H1 (cell line): ENCODE data around the gene UMODL1. TPM values are rescaled to one million over a fixed set of nuclear protein-coding genes. Genes with fewer than 3 reads are reported as not detected.

Experiments
- CTCF ChIA-PET: fragments of 300-600 bp; sonication (Branson Sonifier 250); formaldehyde crosslinking; loops from one replicate; lab custom pipeline; 2021; ENCODE audit not compliant: partially characterized antibody; lab: Charles Lee
- POLR2A ChIA-PET: fragments of 300-600 bp; sonication (Branson Sonifier 250); formaldehyde crosslinking; loops from one replicate; lab custom pipeline; 2021; ENCODE audit warnings: inconsistent platforms; ENCODE audit not compliant: partially characterized antibody; lab: Charles Lee
- DNase-seq, 2 experiments: peaks; one replicate each; pipeline versions ENCODE4 v3.0.0 to v3.0.0-alpha.2; 2010 to 2022; ENCODE audit warnings: low spot score in 2 of 2, low read depth in 1 of 2, mixed read lengths in 1 of 2
- FAIRE-seq: peaks from 2 replicates; lab custom pipeline; 2011; peaks lifted over from hg19 to GRCh38; lab: Jason Lieb, UNC
- H2AFZ ChIP-seq: 2 replicates; pipeline ENCODE4 v1.8.1; 2012; ENCODE audit warnings: low read length, inconsistent platforms
- H2AK5ac ChIP-seq: 2 replicates; pipeline ENCODE4 v1.6.1; 2013; ENCODE audit warnings: low read depth, low read length
- H2BK120ac ChIP-seq: replicated peaks from 2 replicates; pipeline ENCODE3; 2013; ENCODE audit warnings: low read depth, low read length, inconsistent platforms
- H2BK12ac ChIP-seq: 2 replicates; pipeline ENCODE4 v1.6.1; 2013; ENCODE audit warnings: low read depth, low read length
- H2BK15ac ChIP-seq: 2 replicates; pipeline ENCODE4 v1.6.1; 2013; ENCODE audit warnings: low read length
- H2BK20ac ChIP-seq: 2 replicates; pipeline ENCODE4 v1.6.1; 2013; ENCODE audit warnings: low read length
- H2BK5ac ChIP-seq: 2 replicates; pipeline ENCODE4 v1.6.1; 2013; ENCODE audit warnings: low read depth, low read length
- H3K14ac ChIP-seq: 2 replicates; pipeline ENCODE4 v1.6.1; 2013; ENCODE audit warnings: inconsistent platforms; ENCODE audit not compliant: insufficient read length
- H3K18ac ChIP-seq: 2 replicates; pipeline ENCODE4 v1.6.1; 2013; ENCODE audit warnings: low read length; ENCODE audit errors: extremely low read depth
- H3K23ac ChIP-seq: 2 replicates; pipeline ENCODE4 v1.6.1; 2013; ENCODE audit warnings: inconsistent platforms; ENCODE audit not compliant: insufficient read length
- H3K23me2 ChIP-seq: 2 replicates; pipeline ENCODE4 v1.6.1; 2013; ENCODE audit warnings: low read depth, low read length
- H3K27ac ChIP-seq: 2 replicates; pipeline ENCODE4 v1.6.1; 2011; ENCODE audit warnings: low read depth, low read length, inconsistent platforms
- H3K27me3 ChIP-seq, 4 experiments: replicated peaks in 1 of 4; 1 replicate in 1 of 4; 2 replicates in 3 of 4; pipeline versions ENCODE4 v1.6.1 to v1.8.1; 2011 to 2013; ENCODE audit warnings: low read length in 3 of 4, mild to moderate bottlenecking in 3 of 4, inconsistent platforms in 2 of 4, mixed read lengths in 2 of 4, moderate library complexity in 1 of 4; ENCODE audit not compliant: control insufficient read depth in 3 of 4, insufficient read depth in 3 of 4; ENCODE audit errors: extremely low read depth in 1 of 4
- H3K36me3 ChIP-seq, 4 experiments: 2 replicates each; pipeline versions ENCODE4 v1.6.1 to v1.8.1; 2011 to 2013; ENCODE audit warnings: mild to moderate bottlenecking in 4 of 4, low read length in 3 of 4, moderate library complexity in 2 of 4, control low read depth in 1 of 4, inconsistent platforms in 1 of 4; ENCODE audit not compliant: insufficient read depth in 4 of 4, control insufficient read depth in 2 of 4
- H3K4ac ChIP-seq: replicated peaks from 2 replicates; pipeline ENCODE3; 2013; ENCODE audit warnings: low read length, low read depth, mixed read lengths, inconsistent platforms; ENCODE audit not compliant: insufficient read length
- H3K4me1 ChIP-seq, 4 experiments: replicated peaks in 1 of 4; 1 replicate in 1 of 4; 2 replicates in 3 of 4; pipeline versions ENCODE4 v1.6.1 to v1.8.1; 2011 to 2013; ENCODE audit warnings: low read length in 3 of 4, inconsistent platforms in 2 of 4, mixed read lengths in 1 of 4; ENCODE audit not compliant: insufficient read depth in 4 of 4, control insufficient read depth in 3 of 4
- H3K4me2 ChIP-seq, 2 experiments: 2 replicates each; pipeline versions ENCODE4 v1.6.1 to v1.8.1; 2011 to 2013; ENCODE audit warnings: low read depth in 2 of 2, low read length in 2 of 2, control low read depth in 1 of 2, inconsistent platforms in 1 of 2, mild to moderate bottlenecking in 1 of 2; ENCODE audit not compliant: insufficient read depth in 1 of 2
- H3K4me3 ChIP-seq, 4 experiments: fragments of 200-600, 300-600 bp in 1 of 4; sonication (generic), shearing (Covaris generic), sonication (Bioruptor Twin) in 1 of 4; 2 replicates each; pipeline versions ENCODE4 v1.5.1 to v1.8.1; 2011 to 2016; ENCODE audit warnings: low read length in 4 of 4, low read depth in 3 of 4, control low read depth in 2 of 4, inconsistent platforms in 2 of 4, mild to moderate bottlenecking in 2 of 4, mixed read lengths in 1 of 4, moderate library complexity in 1 of 4; ENCODE audit not compliant: insufficient read depth in 2 of 4; ENCODE audit errors: extremely low read depth in 1 of 4
- H3K56ac ChIP-seq: replicated peaks from 2 replicates; pipeline ENCODE3; 2013; ENCODE audit warnings: low read depth, mild to moderate bottlenecking, mixed read lengths, low read length, inconsistent platforms; ENCODE audit not compliant: insufficient read length
- H3K79me1 ChIP-seq: 2 replicates; pipeline ENCODE4 v1.6.1; 2013; ENCODE audit warnings: low read depth, low read length, control low read depth
- H3K79me2 ChIP-seq, 2 experiments: 2 replicates each; pipeline versions ENCODE4 v1.6.1 to v1.8.1; 2012 to 2013; ENCODE audit warnings: low read length in 2 of 2, mild to moderate bottlenecking in 2 of 2, inconsistent platforms in 1 of 2; ENCODE audit not compliant: insufficient read depth in 2 of 2, control insufficient read depth in 1 of 2
- H3K9ac ChIP-seq, 4 experiments: replicated peaks in 1 of 4; 1 replicate in 1 of 4; 2 replicates in 3 of 4; pipeline versions ENCODE4 v1.6.1 to v1.8.1; 2011 to 2013; ENCODE audit warnings: low read depth in 3 of 4, low read length in 3 of 4, control low read depth in 2 of 4, mild to moderate bottlenecking in 2 of 4, moderate library complexity in 2 of 4, inconsistent platforms in 1 of 4; ENCODE audit errors: extremely low read depth in 1 of 4
- H3K9me3 ChIP-seq, 2 experiments: 2 replicates each; pipeline versions ENCODE4 v1.6.1 to v1.8.1; 2012 to 2013; ENCODE audit warnings: mild to moderate bottlenecking in 2 of 2, moderate library complexity in 2 of 2, control low read depth in 1 of 2, inconsistent platforms in 1 of 2, low read depth in 1 of 2, low read length in 1 of 2, mixed read lengths in 1 of 2; ENCODE audit not compliant: insufficient read depth in 2 of 2
- H4K20me1 ChIP-seq, 2 experiments: replicated peaks in 1 of 2; 2 replicates each; pipeline versions ENCODE3 to v1.8.1; 2011 to 2013; ENCODE audit warnings: inconsistent platforms in 2 of 2, low read length in 2 of 2, mild to moderate bottlenecking in 1 of 2; ENCODE audit not compliant: insufficient read depth in 2 of 2, control insufficient read depth in 1 of 2
- H4K5ac ChIP-seq: 2 replicates; pipeline ENCODE4 v1.6.1; 2013; ENCODE audit warnings: low read length, low read depth, mixed read lengths, inconsistent platforms; ENCODE audit not compliant: insufficient read length
- H4K8ac ChIP-seq: 2 replicates; pipeline ENCODE4 v1.8.0; 2013; ENCODE audit warnings: mild to moderate bottlenecking, moderate library complexity, low read length, inconsistent platforms; ENCODE audit not compliant: insufficient read depth; ENCODE audit errors: extremely low read depth
- H4K91ac ChIP-seq: replicated peaks from 2 replicates; pipeline ENCODE3; 2013; ENCODE audit warnings: low read length, mixed read lengths, inconsistent platforms; ENCODE audit not compliant: insufficient read length
- CHD1 ChIP-seq: IDR thresholded peaks from 2 replicates; pipeline ENCODE4 v1.6.1; 2012; ENCODE audit warnings: low read depth, low read length, improper control_type of control experiment
- WGBS, 2 experiments: shearing (Covaris generic) in 1 of 2; methylation state at CpG; one replicate each; pipeline versions ENCODE4 v1.1.6 to v1.1.7; 2013 to 2015; ENCODE audit warnings: low lambda C conversion rate in 2 of 2, mixed read lengths in 2 of 2, inconsistent platforms in 1 of 2, low coverage in 1 of 2, missing lambda C conversion rate in 1 of 2; ENCODE audit not compliant: insufficient replicate concordance in 2 of 2, insufficient coverage in 1 of 2, insufficient read length in 1 of 2; ENCODE audit errors: extremely low coverage in 1 of 2, missing lambda C conversion rate in 1 of 2; 5-methylcytosine and 5-hydroxymethylcytosine counted together
- polyA plus RNA-seq, 7 experiments: library from polyadenylated mRNA; depleted of rRNA in 3 of 7; stranded (reverse) in 5 of 7; unstranded in 2 of 7; fragments of >200 nt in 5 of 7; fragments of 200-250 nt in 2 of 7; gene quantifications; 1 replicate in 5 of 7; 2 replicates in 1 of 7; 4 replicates in 1 of 7; pipeline versions ENCODE4 v1.2.1 to v1.2.3, GENCODE V29; 2011 to 2013; ENCODE audit warnings: missing spikeins in 2 of 7, mixed read lengths in 2 of 7
- total RNA-seq: library from RNA; stranded (reverse); fragmentation: NEBNext Ultra II Directional; extraction: Animal tissue kit (Norgen Biotek cat#: 25700); gene quantifications from 2 replicates; pipeline ENCODE4 v1.2.1, GENCODE V29; 2021
- TF ChIP-seq, protein P1 (sequence below): IDR thresholded peaks from 2 replicates; pipeline ENCODE4 v1.6.1; 2012; ENCODE audit warnings: inconsistent platforms

The UMODL1 gene
- total and polyA plus RNA-seq, 2 of the 8 experiments (the other 6 are each of a cell fraction or from before 2014, with no cell fraction given), result not detected

DNA sequence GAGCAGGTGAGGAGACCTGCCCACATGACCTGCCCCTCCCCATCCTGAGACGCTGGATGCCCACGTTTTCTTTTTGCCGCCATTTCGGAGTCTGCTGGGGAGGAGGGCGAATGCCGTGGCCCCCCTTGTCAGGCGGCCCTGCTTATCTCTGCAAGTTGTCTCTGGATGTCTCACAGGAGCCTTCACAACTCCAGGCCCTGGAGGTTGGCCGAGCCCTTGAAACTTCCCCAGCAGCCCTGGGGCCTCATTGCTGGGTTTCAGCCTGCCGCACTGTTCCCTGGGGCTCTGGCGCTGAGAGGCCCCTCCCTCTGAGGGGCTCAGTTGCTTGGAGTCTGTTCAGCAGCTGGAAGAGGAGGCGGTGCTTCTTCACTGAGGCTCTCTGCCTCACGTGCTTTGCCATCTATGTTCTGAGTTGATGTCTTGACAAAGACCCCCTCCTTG, 31.2 kb upstream of the UMODL1 start:
- Histone ChIP-seq H3K4me3 (no peak overlapping the region), H3K23ac (no peak overlapping the region), H2BK12ac (no peak overlapping the region), H3K4me2 (no peak overlapping the region), H3K56ac (no peak overlapping the region), H2BK120ac (no peak overlapping the region), H3K27ac (no peak overlapping the region), H4K8ac (no peak overlapping the region), H3K23me2 (no peaks in the 10 kb centered on the region), H2BK15ac (no peak overlapping the region), H3K27me3 (no peaks in the 10 kb centered on the region), H3K79me1 (no peaks in the 10 kb centered on the region), H2AFZ (no peak overlapping the region; the same call in 1 of the 2 replicates), H3K4me1 (no peaks in the 10 kb centered on the region; a peak in 1 of 7 replicates), H3K79me2 (no peaks in the 10 kb centered on the region), H2AK5ac (no peak overlapping the region), H4K91ac (no peak overlapping the region), H4K5ac (no peak overlapping the region), H3K14ac (no peak overlapping the region), H3K36me3 (no peaks in the 10 kb centered on the region), H3K18ac (no peak overlapping the region), H2BK5ac (no peak overlapping the region), H3K9me3 (no peaks in the 10 kb centered on the region), H3K4ac (no peak overlapping the region), H2BK20ac (no peak overlapping the region), H3K9ac (no peak overlapping the region), H4K20me1 (no peaks in the 10 kb centered on the region)
- FAIRE-seq, result no peak
- 86% methylated on average over 11 of the region's 12 CpGs; no CpG with 5 or more reads in 1 of the 2 experiments for WGBS, 2 experiments
- no peak for DNase-seq
- POLR2A ChIA-PET, result interaction anchor here (0.6 kb wide), 1 partner anchor 144 kb away, joined by 5 read pairs; no protein-coding TSS in a partner anchor
- CTCF ChIA-PET, result interaction anchor here (1.1 to 2.9 kb wide), 3 partner anchors 10 to 342 kb away, joined by 4 to 7 read pairs (median 4); no protein-coding TSS in a partner anchor
- TF ChIP-seq, protein P1, sequence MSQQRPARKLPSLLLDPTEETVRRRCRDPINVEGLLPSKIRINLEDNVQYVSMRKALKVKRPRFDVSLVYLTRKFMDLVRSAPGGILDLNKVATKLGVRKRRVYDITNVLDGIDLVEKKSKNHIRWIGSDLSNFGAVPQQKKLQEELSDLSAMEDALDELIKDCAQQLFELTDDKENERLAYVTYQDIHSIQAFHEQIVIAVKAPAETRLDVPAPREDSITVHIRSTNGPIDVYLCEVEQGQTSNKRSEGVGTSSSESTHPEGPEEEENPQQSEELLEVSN, result peak; percentile 67
- TF ChIP-seq CHD1, result no peak
